ENCODE data around the gene FZD10. TPM values are rescaled to one million over a fixed set of nuclear protein-coding genes. Genes with fewer than 3 reads are reported as not detected.

FZD10 gene
- total RNA-seq, 1 donor from 2014 or later = 5.1 TPM

GRCh38 chr12:130161261-130162243 lies 712 bp upstream of the FZD10 start:
- TF ChIP-seq CTCF (IDR thresholded peaks at IDR 0.05; ENCODE audit: insufficient read depth, low read length, poor library complexity, severe bottlenecking) = no peak
- peak overlapping the region; percentile 47 for H3K4me3 ChIP-seq (ENCODE audit: low read depth, low read length)
- DNase-seq (ENCODE audit: low read depth) = no peak
- no peaks in the 10 kb centered on the region for H3K36me3 ChIP-seq (ENCODE audit: control insufficient read depth, insufficient read depth, low read length)
- peaks cover 51% of the 10 kb centered on the region for H3K27me3 ChIP-seq (ENCODE audit: control insufficient read depth, insufficient read depth, low read length)

DNA sequence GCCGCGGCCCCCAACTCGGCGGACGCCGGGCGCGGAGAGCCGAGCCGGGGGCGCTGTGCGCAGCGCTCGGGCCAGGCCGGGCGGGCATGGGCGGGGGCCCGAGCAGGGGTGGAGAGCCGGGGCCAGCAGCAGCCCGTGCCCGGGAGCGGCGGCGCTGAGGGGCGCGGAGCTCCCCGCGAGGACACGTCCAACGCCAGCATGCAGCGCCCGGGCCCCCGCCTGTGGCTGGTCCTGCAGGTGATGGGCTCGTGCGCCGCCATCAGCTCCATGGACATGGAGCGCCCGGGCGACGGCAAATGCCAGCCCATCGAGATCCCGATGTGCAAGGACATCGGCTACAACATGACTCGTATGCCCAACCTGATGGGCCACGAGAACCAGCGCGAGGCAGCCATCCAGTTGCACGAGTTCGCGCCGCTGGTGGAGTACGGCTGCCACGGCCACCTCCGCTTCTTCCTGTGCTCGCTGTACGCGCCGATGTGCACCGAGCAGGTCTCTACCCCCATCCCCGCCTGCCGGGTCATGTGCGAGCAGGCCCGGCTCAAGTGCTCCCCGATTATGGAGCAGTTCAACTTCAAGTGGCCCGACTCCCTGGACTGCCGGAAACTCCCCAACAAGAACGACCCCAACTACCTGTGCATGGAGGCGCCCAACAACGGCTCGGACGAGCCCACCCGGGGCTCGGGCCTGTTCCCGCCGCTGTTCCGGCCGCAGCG lies 639 bp downstream of the FZD10 start:
- no peak for TF ChIP-seq CTCF (IDR thresholded peaks at IDR 0.05; ENCODE audit: insufficient read depth, low read length, poor library complexity, severe bottlenecking)
- Histone ChIP-seq H3K36me3 (ENCODE audit: control insufficient read depth, insufficient read depth, low read length) (no peaks in the 10 kb centered on the region), H3K27me3 (ENCODE audit: control insufficient read depth, insufficient read depth, low read length) (peaks cover 45% of the 10 kb centered on the region), H3K4me3 (ENCODE audit: low read depth, low read length) (peak overlapping the region; percentile 47)
- no peak for DNase-seq (ENCODE audit: low read depth)

- Histone ChIP-seq H3K36me3 (ENCODE audit: control insufficient read depth, insufficient read depth, low read length) (no peaks in the 10 kb centered on the region), H3K4me3 (ENCODE audit: low read depth, low read length) (no peak overlapping the region), H3K27me3 (ENCODE audit: control insufficient read depth, insufficient read depth, low read length) (peaks cover 42% of the 10 kb centered on the region)
- DNase-seq (ENCODE audit: low read depth) = no peak
- TF ChIP-seq CTCF (IDR thresholded peaks at IDR 0.05; ENCODE audit: insufficient read depth, low read length, poor library complexity, severe bottlenecking) = no peak
Measured at GRCh38 chr12:130163461-130164215, 1.4 kb downstream of the FZD10 start.

- H3K36me3 ChIP-seq (ENCODE audit: control insufficient read depth, insufficient read depth, low read length) = no peaks in the 10 kb centered on the region
- H3K4me3 ChIP-seq (ENCODE audit: low read depth, low read length) = no peak overlapping the region
- TF ChIP-seq CTCF (IDR thresholded peaks at IDR 0.05; ENCODE audit: insufficient read depth, low read length, poor library complexity, severe bottlenecking) = no peak
- DNase-seq (ENCODE audit: low read depth) = no peak
- H3K27me3 ChIP-seq (ENCODE audit: control insufficient read depth, insufficient read depth, low read length) = peaks cover 47% of the 10 kb centered on the region
Measured at GRCh38 chr12:130164216-130164542, 1.9 kb downstream of the FZD10 start.

GRCh38 chr12:130164936-130165335 lies 2.7 kb downstream of the FZD10 start:
- DNase-seq (ENCODE audit: low read depth) = no peak
- H3K36me3 ChIP-seq (ENCODE audit: control insufficient read depth, insufficient read depth, low read length) = no peaks in the 10 kb centered on the region
- no peak for TF ChIP-seq CTCF (IDR thresholded peaks at IDR 0.05; ENCODE audit: insufficient read depth, low read length, poor library complexity, severe bottlenecking)
- H3K4me3 ChIP-seq (ENCODE audit: low read depth, low read length) = no peak overlapping the region
- H3K27me3 ChIP-seq (ENCODE audit: control insufficient read depth, insufficient read depth, low read length) = peaks cover 50% of the 10 kb centered on the region
